ENCODE data around the gene KCNQ5.
"Not testable (repeated sequence)": the region's sequence is repeated elsewhere in the genome, so short reads cannot be mapped to it uniquely, and the experiment has no call there.

KCNQ5 gene

DNA sequence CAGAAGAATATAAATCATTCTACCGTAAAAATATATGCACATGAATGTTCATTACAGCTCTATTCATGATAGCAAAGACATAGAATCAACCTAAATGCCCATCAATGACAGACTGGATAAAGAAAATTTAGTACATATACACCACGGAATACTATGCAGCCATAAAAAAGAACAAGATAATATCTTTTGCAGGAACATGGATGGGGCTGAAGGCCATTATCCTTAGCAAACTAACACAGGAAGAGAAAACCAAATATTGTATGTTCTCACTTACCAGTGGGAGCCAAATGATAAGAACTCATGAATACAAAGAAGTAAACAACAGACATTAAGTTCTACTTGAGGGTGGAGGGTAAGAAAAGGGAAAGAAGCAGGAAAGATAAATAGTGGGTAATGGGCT lies 595.0 kb downstream of the KCNQ5 start:
- DNase-seq (ENCODE audit: low read depth) = no peak
- no peak overlapping the region for H3K4me3 ChIP-seq (ENCODE audit: low read depth, low read length)
- in situ Hi-C loops (cut with HindIII; ENCODE audit: low sequenced_read_pairs) = no loop called here
- TF ChIP-seq, protein P1, sequence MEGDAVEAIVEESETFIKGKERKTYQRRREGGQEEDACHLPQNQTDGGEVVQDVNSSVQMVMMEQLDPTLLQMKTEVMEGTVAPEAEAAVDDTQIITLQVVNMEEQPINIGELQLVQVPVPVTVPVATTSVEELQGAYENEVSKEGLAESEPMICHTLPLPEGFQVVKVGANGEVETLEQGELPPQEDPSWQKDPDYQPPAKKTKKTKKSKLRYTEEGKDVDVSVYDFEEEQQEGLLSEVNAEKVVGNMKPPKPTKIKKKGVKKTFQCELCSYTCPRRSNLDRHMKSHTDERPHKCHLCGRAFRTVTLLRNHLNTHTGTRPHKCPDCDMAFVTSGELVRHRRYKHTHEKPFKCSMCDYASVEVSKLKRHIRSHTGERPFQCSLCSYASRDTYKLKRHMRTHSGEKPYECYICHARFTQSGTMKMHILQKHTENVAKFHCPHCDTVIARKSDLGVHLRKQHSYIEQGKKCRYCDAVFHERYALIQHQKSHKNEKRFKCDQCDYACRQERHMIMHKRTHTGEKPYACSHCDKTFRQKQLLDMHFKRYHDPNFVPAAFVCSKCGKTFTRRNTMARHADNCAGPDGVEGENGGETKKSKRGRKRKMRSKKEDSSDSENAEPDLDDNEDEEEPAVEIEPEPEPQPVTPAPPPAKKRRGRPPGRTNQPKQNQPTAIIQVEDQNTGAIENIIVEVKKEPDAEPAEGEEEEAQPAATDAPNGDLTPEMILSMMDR (IDR thresholded peaks at IDR 0.05; ENCODE audit: low read depth, low read length, missing control alignments) = no peak

DNA sequence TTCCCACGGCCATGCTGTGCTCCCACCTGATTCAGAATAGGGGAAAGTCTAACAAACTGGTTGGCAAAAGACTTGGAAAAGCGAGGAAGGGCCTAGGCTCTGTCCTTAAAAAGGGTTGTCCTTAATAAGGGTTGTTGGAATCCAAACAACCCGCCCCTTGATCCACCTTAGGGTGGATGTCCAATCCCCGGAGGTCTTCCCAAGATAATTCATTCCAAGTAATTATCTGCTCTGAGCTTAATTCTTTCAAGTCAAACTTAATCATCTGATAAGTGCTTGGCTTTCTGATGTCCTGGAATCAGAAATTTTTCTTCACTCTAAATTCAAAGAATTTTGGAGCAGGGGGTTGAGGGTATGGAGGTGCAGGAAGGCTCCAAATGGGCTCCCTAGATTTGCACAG lies 603.5 kb downstream of the KCNQ5 start, which contains the start of gene KHDC1L:
Gene KHDC1L (minus strand): TSS at position 101 of the 400 bp plus-strand sequence. CDS start 88 bp downstream, at position 13.
- no peak for DNase-seq (ENCODE audit: low read depth)
- H3K4me3 ChIP-seq (ENCODE audit: low read depth, low read length) = no peak within 1 kb of the TSS
- in situ Hi-C loops (cut with HindIII; ENCODE audit: low sequenced_read_pairs) = no loop called here
- TF ChIP-seq, protein P1 (IDR thresholded peaks at IDR 0.05; ENCODE audit: low read depth, low read length, missing control alignments) = no peak

DNA sequence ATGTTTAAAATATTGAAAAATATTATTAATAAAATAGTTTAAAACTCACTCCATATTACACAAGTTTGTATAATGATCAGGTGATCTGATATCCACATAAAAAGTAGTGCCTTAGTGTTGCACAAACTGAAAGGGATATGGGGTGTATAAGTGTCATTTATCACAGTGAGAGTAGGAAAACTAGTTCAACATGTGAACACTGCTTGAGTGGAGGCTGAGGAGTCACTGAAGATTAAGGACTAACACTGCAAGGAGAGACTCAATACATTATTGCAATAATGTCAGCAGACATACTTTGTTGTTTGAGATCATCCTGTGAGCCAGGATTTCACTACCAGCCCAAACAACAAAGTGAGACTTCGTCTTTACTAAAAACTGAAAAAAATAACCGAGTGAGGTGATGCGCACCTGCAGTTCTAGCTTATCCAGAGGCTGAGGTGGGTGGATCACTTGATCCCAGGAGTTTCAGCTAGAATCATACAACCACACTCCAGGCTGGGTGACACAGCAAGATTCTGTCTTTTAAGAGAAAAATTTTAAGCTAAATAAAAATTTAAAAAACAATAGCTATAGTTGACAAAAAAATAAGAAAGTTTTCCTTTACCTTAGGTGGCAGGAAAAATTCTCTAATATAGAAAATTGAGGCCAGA lies 605.9 kb downstream of the KCNQ5 start:
- no peak for DNase-seq (ENCODE audit: low read depth)
- TF ChIP-seq, protein P1 (IDR thresholded peaks at IDR 0.05; ENCODE audit: low read depth, low read length, missing control alignments) = no peak
- in situ Hi-C loops (cut with HindIII; ENCODE audit: low sequenced_read_pairs) = no loop called here
- H3K4me3 ChIP-seq (ENCODE audit: low read depth, low read length) = no peak overlapping the region

DNA sequence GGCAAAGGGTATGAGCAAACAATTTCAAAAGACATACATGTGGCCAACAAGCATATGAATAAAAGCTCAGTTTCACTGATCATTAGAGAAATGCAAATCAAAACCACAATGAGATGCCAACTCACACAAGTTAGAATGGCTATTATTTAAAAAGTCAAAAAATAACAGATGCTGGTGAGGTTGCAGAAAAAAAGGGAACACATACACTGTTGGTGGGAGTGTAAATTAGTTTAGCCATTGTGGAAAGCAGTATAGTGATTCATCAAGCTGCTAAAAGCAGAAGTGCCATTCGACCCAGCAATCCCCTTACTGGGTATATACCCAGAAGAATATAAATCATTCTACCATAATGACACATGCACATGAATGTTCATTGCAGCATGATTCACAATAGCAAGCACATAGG lies 610.1 kb downstream of the KCNQ5 start:
- TF ChIP-seq, protein P1 (IDR thresholded peaks at IDR 0.05; ENCODE audit: low read depth, low read length, missing control alignments) = no peak
- DNase-seq (ENCODE audit: low read depth) = no peak

DNA sequence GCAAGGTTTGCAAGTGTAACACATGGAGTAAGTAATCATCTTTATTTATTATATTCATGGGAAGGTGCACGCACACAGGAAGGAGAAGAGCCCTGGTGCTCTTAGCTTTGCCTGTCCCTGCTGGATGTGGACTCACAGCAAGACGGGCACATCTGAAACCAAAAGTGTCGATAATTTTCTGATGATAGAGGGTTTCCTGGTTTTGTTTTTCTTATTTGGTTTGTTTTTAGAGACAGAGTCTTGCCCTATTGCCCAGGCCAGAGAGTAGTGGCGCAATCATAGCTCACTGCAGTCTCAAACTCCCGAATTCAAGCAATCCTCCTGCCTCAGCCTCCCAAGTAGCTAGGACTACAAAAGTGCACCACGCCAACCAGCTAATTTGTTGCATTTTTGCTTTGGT lies 611.2 kb downstream of the KCNQ5 start:
- TF ChIP-seq, protein P1 (IDR thresholded peaks at IDR 0.05; ENCODE audit: low read depth, low read length, missing control alignments) = no peak
- no peak overlapping the region for H3K4me3 ChIP-seq (ENCODE audit: low read depth, low read length)
- no peak for DNase-seq (ENCODE audit: low read depth)
- in situ Hi-C loops (cut with HindIII; ENCODE audit: low sequenced_read_pairs) = no loop called here

More for the DNA sequence above, 610.1 kb downstream of the KCNQ5 start:
- in situ Hi-C loops (cut with HindIII; ENCODE audit: low sequenced_read_pairs) = no loop called here
- H3K4me3 ChIP-seq (ENCODE audit: low read depth, low read length) = no peak overlapping the region

DNA sequence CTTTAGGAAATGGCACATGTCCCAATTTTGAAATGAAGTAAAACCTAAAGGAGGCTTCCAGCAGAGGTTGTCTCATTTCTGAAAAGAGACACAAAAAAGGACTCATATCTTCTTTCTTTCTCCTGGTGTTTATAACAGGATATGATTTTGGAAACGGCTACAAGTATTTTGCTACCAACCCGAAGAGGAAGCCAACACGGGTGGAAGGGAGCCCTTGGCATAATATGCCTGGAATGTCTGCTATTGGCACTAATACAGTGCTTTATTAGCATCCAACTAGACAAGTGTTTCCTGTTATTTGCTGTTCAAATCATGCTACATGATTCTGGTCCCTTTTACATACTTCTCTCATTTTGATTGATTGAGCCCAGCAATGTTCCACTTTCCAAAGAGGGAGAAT lies 612.1 kb downstream of the KCNQ5 start:
- H3K4me3 ChIP-seq (ENCODE audit: low read depth, low read length); DNase-seq (ENCODE audit: low read depth); in situ Hi-C loops (cut with HindIII; ENCODE audit: low sequenced_read_pairs): not testable (repeated sequence)

DNA sequence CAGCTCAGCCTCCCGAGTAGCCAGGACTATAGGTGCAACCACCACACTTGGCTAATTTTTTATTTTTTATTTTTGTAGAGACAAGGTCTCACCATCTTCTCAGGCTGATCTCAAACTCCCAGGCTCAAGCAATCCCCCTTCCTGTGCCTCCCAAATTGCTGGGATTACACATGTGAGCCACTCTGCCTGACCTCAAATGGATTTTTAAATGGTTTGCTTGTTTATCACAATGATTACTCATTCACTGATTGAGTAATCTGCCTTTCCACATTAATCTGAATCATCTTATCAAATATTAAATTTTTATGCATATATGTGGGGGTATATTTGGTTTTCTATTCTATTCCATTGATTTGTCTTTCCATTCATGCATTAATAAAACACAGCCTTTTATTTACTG lies 612.9 kb downstream of the KCNQ5 start:
- H3K4me3 ChIP-seq (ENCODE audit: low read depth, low read length) = no peak overlapping the region
- in situ Hi-C loops (cut with HindIII; ENCODE audit: low sequenced_read_pairs) = no loop called here
- DNase-seq (ENCODE audit: low read depth) = no peak
- TF ChIP-seq, protein P1 (IDR thresholded peaks at IDR 0.05; ENCODE audit: low read depth, low read length, missing control alignments) = no peak

Measured in astrocyte of the cerebellum (primary cell).